ENCODE measurements around the gene KIAA0232.
"Not testable (repeated sequence)": the region's sequence is repeated elsewhere in the genome, so short reads cannot be mapped to it uniquely, and the experiment has no call there.

Gene KIAA0232

DNA sequence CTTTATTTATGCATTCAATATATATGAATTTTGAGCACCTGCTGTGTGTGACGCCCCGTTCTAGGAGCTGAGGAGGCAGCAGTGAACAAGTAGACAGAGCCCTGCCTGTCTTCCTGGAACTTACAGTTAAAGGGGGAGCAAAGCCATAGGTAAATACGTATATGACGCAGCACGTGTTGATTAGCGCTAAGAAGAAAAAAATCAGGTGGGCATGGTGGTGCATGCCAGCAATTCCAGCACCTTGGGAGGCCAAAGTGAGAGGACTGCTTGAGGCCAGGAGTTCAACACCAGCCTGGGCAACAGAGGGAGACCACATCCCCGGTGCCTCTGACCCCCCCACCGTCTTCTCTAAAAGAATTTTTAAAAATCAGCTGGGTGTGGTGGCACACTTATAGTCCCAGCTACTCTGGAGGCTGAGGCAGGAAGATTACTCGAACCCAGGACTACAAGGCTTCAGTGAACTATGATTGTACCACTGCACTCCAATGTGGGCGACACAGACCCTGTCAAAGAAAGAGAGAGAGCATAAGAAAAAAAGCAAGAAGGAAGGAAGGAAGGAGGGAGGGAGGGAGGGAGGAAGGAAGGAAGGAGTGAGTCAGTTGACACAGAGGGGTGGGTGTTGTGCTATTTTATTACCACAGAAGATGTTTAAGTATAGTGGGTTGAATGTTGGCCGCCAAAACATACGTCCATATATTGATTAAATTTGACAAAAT lies 5.4 kb upstream of the KIAA0232 start:
- DNase-seq = no peak

DNA sequence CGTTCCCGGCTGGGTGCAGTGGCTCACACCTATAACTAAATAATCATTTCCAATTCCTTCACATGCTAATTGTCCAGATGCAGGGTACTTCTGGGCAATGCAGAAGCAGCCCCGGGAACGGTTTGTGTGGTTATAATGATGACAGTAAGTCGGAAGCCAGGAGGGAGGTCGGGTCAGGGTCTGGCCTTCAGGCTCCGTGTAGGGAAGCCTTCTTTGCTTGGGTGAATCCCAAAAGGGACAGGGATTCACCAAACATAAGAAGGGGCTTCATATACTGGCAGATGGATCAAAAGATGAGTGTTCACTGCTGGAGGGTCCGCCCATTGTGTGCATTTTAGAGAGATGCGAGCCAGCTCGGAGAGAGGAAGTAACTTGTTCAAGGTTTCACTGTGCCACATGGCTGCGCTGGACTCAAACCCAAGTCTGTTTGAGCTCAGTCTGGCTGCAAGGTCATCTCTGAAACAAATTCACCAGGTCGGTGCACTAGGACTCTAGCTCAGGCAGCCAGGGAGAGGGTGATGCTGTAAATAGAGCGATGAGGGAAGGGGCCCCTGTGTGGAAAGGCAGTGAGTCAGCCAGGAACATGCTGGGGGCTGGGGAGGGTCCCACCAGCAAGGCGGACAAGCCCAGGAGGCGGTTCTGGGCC lies 4.8 kb upstream of the KIAA0232 start:
- no peak for DNase-seq

DNA sequence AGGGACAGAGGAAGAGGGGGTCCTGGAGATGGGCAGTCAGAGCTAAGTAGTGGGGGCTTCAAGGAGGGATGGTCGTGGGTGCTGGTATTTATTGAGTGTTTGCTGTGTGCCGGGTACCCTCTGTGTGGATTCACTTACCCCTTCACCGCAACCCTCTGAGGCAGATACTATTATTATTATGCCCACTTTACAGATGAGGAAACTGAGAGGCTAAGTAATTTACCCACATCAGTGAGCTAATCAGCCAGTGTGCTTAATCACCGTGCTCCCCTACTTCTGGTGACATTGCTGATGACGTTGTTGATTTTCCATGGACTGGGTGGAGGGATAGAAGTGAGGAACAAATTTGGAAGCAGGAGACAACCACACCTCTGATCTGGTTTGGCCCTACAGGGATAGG lies 4.1 kb upstream of the KIAA0232 start:
- no peak for DNase-seq

DNA sequence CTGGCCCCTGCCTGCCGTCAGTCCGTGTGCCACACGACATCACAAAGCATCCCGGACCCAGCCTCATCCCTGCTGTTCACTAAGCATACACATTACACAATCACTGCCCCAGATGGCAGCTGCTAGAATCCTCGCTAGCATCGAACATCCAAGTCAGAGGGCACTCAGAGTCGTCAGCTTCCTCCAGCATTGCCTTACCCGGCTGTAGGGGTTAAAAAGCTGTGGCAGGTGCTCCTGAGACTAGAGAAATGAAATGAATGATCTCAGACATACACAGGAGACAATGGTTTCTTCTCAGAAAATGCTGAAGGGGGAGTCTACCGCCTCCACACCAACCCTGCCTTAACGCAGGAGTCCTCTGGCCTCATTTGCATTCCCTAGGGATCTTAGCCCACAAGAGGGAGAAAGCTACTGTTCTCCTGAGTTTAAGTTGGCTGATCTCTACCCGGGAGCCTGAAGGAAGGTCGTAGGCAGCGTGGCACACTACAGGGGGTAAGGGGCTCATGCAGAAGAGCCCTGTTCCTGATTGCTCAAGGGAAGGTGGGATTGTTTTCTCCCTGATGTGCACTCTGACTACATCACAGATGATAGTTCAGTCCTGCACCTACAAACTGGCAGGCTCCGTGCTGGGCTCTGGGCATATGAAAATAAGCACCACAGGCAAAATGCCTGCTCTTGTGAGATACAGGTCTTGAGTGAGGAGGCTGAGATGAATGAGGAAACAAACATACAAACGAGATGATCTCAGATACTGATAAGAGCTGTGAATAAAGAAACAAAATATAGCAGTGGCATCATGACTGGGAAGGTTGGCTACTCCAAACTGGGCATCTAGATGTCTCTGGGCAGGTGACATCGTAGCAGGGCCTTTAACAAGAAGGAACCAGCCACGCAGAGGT lies 2.6 kb upstream of the KIAA0232 start:
- DNase-seq = peak; percentile 60

DNA sequence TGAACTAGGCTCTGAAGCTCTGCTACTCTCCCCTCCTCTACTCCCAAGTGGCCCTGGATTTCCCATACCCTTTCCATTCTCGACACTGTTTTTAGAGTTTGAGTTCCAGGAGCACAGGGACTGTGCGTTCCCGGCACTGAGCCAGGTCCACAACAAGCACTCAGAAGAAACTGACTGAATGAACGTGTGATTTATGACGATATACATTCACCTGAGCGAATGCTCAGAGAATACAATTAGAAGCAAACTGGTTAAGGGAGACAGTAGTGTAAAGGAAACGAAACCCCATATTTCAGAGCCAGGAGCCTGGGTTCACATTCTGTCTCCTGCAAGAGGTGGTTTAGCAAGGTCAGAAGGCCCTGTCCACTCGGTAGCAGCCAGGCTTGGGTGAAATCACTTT lies 1.4 kb upstream of the KIAA0232 start:
- DNase-seq = no peak

DNA sequence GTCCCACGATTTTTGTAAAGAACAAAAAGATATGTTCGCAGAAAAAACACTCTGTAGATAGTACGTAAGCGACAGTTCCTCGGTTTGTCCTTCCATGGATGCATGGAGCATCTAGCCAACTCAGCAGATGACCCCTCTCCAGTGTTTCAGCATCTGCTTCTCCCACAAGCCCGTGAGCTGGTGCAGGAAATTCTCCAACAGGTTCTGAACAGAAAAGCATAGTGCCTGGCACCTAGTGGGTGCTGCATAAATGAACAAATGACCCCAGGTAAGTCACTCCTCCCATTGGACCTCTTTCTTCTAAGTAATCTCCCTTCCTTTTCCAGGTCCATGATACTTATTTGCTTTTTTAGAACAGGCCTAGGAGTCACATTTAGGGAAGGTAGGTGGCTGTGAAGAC lies 966 bp upstream of the KIAA0232 start:
- no peak for DNase-seq

DNA sequence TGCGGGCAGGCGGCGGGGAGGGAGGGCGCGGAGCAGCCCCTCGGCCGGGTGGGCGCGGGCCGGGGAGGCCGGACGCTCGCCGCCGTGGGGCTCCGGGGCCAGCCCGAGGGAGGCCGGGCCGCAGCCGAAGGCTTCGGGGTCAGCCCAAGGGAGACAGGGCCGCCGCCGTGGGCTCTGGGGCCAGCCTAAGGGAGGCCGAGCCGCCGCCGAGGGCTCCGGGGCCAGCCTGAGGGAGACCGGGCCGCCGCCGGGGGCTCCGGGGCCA lies 251 bp downstream of the KIAA0232 start:
- DNase-seq = no peak

DNA sequence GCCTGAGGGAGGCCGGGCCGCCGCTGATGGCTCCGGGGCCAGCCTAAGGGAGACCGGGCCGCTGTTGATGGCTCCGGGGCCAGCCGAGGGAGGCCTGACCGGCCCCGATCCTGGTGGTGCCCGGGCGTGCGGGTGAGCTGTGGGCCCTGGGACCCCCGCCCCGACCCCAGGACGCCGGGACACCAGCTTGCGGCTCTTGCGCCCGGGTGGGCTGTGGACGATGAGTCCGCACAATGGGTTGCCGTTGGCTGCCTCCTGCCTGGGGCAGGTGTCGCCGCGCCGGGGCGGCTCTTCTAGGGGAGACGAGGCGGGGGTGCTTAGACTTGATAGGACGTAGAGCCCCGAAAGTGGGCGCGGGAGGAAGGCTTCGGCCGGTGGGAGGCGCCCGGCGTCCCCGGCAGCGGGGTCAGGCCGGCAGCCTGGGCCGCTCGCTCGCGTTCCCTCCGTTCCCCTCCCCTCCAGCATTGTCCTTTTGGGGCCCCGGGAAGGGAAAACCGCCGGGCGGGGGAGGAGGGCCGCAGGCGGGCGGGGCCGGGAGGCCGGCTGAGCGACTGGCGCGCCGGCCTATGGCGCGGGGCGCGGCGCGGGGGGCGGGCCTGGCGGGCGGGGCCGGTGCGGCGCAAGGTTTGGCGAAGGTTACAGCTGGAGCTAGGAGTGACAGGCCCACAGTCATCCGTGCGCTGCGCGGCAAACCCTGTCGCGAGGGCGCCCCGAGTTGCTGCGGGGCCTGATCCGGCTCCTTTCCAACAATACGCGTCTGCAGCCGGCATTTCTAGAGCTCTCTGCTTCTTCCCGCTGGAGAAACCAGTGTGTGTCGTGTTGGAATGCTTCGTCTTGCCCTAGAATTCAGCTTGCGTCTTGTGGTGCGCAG lies 819 bp downstream of the KIAA0232 start:
- peak; percentile 87 for DNase-seq

DNA sequence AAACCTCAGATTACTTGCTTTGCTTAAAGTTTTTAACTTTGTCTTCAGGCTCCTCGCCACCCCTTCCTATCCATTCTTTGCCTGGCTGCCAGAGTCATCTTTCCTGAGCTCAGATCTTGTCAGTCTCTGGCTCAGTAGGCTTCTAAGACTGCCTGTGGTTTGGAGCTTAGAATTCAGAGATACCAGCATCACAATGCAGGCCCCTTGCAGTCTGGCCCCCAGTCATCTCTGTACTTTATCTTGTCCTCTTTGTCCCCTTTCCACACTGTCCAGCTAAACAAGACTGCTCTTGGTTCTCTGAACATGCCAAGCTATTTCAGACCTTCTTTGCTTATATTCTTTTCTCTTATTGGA lies 3.0 kb downstream of the KIAA0232 start:
- no peak for DNase-seq

DNA sequence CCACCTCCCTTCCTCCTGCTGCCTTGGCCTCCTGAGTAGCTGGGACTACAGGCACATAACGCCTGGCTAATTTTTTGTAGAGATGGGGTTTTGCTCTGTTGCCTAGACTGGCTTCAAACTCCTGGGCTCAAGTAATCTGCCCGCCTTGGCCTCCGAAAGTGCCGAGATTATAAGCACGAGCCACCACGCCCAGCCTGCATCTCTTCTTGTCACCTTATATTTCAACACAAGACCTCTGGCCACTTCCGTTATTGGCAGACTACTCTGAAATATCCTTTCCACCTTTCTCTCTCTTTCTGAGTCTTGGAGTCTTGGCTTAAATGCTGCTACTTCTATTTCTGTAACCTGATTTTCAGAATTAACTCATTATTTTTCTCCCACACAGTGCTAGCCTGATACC lies 5.6 kb downstream of the KIAA0232 start:
- DNase-seq = no peak

DNA sequence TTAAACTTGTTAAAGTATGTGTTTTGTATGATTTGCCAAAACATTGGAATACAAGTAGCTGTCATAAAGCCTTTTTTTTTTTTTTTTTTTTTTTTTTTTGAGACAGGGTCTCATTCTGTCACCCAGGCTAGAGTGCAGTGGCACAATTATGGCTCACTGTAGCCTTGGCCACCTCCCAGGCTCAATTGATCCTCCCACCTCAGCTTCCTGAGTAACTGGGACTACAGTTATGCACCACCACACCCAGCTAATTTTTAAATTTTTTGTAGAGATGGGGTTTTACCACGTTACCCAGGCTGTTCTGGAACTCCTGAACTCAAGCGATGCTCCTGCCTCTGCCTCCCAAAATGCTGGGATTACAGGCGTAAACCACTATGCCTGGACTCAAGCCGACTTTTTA lies 8.7 kb downstream of the KIAA0232 start:
- DNase-seq = not testable (repeated sequence)

DNA sequence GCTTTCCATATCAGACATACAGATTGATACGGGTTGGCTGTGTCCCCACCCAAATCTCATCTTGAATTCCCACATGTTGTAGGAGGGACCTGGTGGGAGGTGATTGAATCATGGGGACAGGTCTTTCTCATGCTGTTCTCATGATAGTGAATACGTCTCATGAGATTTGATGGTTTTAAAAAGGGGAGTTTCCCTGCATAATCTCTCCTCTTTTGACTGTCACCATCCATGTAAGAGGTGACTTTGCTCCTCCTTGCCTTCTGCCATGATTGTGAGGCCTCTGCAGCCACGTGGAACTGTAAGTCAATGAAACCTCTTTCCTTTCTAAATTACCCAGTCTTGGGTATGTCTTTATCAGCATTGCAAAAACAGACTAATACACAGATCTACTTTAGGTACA lies 9.3 kb downstream of the KIAA0232 start:
- DNase-seq = not testable (repeated sequence)

DNA sequence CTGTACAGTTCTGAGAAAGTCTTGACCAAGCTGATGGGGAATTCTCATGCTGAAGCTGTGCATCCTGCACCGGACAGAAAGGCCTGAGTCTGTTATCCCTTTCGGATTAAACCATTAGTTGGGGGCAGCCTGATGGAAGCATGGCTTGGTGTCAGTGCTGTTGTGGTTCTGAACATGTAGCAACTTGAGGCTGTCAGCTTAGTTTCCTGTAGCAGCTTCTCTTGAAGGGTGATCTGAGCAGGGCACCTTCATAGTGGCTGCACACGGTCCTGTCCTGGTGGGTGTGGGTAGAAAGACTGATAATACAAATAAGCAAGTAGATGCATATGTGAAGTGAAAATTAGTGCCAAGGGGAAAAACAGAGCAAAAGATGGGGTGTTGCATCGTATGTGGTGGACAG lies 11.7 kb downstream of the KIAA0232 start:
- DNase-seq = no peak

DNA sequence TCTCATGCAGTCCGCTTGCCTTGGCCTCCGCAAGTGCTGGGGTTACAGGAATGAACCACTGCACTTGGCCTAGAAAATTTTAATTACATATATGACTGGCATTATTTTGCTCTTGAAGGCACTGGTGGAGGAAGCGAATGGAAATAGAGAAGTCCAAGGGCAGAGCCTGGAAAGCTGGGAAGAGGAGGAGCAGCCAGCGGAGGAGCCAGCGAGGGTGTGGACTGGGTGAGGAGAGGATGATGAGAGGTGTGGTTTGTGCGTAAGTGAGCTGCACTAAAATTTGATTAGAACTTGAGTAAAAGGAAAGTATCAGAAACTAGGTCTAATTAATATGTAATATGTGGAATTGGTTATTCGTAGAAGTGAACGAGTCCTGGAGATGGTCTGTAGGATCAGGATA lies 13.3 kb downstream of the KIAA0232 start:
- no peak for DNase-seq

DNA sequence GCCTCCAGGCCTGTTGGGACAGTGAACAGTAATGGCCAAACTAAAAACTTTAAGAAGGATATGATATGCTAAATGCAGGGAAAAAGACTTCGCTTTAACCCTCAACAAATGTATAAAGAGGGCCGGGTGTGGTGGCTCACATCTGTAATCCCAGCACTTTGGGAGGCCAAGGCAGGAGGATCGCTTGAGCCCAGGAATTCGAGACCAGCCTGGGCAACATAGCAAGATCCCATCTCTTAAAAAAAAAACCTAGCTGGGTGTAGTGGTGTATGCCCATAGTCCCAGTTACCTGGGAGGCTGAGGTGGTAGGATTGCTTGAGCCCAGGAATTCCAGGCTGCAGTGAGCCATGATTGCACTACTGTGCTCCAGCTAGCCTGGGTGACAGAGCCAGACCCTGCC lies 14.8 kb downstream of the KIAA0232 start:
- DNase-seq = not testable (repeated sequence)

DNA sequence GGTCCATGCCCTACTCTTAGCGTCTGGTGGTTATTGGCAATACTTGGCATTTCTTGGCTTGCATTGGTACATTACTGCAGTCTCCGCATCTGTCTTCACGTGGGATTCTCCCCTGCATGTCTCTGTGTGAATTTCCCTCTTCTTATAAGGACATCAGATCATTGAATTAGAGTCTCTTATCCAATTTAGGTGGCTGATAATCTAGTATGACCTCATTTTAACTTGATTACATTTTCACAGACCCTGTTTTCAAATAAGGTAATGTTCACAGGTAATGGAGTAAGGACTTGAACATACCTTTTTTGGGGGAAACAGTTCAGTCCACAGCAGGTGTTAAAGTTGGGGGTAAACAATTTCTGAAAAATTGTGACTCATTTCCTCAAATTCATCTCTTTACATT lies 16.6 kb downstream of the KIAA0232 start:
- no peak for DNase-seq

DNA sequence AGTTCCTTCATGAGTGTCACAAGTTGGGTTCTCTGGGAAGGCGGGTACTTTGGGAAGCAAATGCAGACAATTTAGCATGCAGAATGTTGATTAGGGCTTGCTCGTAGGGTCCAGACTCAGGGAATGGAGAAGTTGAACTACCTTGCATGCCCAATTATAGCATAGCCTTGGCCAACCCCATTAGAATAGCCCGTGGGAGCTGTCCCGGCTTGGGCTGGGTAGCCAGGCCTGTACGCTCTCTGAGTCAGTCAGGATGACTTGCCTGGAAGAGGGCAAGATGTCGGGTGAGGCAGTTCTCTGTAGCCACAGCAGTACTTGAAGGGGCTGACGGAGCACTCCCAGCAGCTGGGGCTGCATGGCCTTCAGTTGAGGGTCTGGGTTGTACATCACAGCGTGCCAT lies 19.5 kb downstream of the KIAA0232 start:
- no peak for DNase-seq

DNA sequence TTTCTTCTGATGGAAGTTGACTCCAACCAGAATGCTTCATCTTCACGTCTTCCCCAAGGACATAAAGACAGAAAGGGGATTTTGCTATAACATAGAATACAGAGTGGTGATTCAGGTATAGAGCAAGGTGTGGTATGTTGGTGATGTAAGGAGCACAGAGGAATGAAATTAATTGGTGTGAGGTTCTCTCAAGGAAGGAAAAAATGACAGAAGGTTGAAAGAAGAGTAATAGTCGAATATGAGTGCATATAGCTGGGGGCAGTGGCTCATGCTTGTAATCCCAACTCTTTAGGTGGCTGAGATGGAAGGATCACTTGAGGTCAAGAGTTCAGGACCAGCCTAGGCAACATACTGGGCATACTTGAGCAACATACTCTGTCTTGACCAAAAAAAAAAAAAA lies 20.1 kb downstream of the KIAA0232 start:
- no peak for DNase-seq

DNA sequence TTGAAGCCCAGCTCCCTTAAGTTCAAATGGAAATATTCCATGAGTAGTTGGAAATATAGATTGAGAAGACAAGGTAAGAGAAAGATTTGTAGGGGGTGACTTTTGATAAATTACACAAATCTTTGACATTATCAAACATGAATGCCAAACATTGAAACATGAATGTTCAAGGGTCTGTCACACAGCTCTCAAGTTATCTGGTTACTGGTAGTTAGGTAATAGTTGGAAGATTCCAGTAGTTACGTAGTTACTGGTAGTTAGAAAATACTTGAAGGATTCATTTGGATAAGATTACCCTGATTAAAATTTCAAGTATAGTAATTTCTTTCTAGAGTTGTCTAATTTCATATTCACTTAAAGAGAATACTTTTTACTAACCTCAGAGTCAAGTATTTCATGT lies 20.7 kb downstream of the KIAA0232 start:
- no peak for DNase-seq

DNA sequence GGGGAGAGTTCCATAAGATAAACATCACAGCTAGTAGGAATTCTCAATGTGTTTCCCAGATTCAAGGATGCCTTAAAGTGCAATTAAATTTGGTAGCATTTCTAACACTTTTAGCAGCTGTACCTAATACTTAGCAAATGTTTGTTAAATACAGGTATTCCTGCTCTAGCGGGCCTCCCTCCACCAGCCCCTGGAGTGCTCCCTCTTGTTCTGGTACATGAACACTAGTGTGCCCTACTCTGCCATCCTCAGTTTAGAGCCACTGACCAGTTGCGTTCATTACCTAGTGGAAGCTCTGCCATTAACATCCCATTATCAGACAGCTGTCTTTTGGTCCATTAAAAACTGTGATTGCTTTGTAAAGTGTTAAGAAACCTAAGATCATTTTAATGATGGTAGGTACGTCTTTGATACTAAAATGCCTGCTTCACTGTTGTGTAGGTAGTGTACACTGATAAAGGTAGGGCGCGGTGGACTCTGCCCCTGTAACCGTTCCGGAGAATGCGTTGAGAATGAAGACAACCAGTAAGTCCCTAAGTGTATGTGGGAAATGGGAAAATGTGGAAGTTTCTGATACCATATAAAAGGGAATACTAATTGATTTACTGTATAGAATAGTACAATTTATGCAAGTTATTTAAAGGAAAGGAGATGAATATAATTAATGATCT lies 21.7 kb downstream of the KIAA0232 start:
- DNase-seq = no peak

DNA sequence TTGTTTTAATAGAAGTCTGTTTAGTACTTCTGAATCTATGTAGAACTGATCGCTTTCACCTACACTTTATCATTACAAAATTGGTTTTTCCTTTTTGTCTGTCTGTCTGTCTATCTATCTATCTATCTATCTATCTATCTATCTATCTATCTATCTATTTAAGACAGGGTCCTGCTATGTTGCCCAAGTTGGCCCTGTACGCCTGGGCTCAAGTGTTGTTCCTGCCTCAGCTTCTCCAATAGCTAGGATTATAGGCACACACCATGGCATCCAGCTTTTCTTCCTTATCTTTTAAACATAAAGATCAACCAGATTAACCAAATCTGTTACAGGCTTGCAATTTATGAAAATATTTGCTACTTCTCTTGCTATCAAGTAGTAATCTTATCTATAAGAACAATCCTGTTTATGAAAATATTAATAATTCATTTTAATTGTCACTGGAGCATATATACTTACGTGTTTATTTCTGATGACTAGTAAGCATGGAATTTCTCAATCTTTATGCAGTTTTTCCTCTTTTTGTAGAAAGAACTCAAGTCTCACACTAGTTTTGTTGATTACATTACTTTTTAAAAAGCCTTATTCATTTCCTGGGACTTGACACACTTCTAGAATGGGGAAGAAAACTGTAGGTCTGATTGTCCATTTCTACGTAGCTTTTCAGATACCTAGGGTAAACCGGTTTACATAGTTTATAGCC lies 24.5 kb downstream of the KIAA0232 start:
- DNase-seq = no peak

DNA sequence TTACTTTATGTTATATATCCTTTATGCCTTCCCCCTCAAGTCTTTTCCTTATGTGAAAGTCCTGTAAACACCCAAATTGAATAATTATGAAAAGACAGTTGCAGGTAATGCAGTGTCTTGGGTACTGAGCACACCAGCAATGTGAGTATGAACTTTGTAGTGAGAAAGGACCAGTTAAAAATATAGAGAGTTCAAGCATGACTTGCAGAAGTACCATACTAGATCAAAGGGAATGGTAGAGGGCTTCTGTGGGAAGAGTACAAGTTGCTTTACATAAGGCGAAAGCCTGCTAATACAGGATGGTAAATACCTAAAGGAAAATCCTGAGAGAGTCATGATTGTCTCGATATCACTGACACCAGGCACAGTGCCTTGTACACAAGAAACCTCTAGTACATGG lies 25.7 kb downstream of the KIAA0232 start:
- no peak for DNase-seq

Data from NCI-H146 (cell line).